NB4 (cell line): ENCODE results near the gene RIOK1.

Experiments
- CTCF ChIP-seq: IDR thresholded peaks from one replicate; pipeline ENCODE4 v1.5.1; 2012; ENCODE audit warnings: low read depth, low read length
- MAX ChIP-seq: IDR thresholded peaks from 2 replicates; pipeline ENCODE4 v1.6.1; 2011; ENCODE audit warnings: low read depth, low read length
- POLR2A ChIP-seq: IDR thresholded peaks from 2 replicates; pipeline ENCODE4 v1.6.1; 2011; ENCODE audit warnings: mild to moderate bottlenecking; ENCODE audit not compliant: insufficient read length; ENCODE audit errors: extremely low read depth

GRCh38 chr6:7451326-7451725, 61.7 kb downstream of the RIOK1 start:
- no peak for TF ChIP-seq POLR2A
- TF ChIP-seq CTCF, result no peak
- TF ChIP-seq MAX, result no peak
